Endothelial cell of hepatic sinusoid (primary cell): Measurements from ENCODE around the gene C2orf81.
"Not testable (repeated sequence)": the region's sequence is repeated elsewhere in the genome, so short reads cannot be mapped to it uniquely, and the experiment has no call there.

Experiments
- in situ Hi-C: cut with HindIII; loops from 2 replicates; pipeline ENCODE4 v1.10.0; 2017; ENCODE audit warnings: low sequenced_read_pairs

C2orf81 gene

GRCh38 chr2:74421221-74421870 lies at the start of gene C2orf81, which contains the start of gene WDR54:
C2orf81 (minus strand) TSS chr2:74421619; CDS start chr2:74421560, 59 bp downstream.
WDR54 (plus strand) TSS chr2:74421730; CDS start chr2:74422154, 424 bp downstream.
- in situ Hi-C loops: no loop called here

GRCh38 chr2:74470742-74471141 lies 49.3 kb upstream of the C2orf81 start:
- in situ Hi-C loops: not testable (repeated sequence)

- in situ Hi-C loops: no loop called here
Observed at GRCh38 chr2:74464406-74464805, 43.0 kb upstream of the C2orf81 start.

GRCh38 chr2:74462786-74463105 lies 41.3 kb upstream of the C2orf81 start:
- in situ Hi-C loops: no loop called here

DNA sequence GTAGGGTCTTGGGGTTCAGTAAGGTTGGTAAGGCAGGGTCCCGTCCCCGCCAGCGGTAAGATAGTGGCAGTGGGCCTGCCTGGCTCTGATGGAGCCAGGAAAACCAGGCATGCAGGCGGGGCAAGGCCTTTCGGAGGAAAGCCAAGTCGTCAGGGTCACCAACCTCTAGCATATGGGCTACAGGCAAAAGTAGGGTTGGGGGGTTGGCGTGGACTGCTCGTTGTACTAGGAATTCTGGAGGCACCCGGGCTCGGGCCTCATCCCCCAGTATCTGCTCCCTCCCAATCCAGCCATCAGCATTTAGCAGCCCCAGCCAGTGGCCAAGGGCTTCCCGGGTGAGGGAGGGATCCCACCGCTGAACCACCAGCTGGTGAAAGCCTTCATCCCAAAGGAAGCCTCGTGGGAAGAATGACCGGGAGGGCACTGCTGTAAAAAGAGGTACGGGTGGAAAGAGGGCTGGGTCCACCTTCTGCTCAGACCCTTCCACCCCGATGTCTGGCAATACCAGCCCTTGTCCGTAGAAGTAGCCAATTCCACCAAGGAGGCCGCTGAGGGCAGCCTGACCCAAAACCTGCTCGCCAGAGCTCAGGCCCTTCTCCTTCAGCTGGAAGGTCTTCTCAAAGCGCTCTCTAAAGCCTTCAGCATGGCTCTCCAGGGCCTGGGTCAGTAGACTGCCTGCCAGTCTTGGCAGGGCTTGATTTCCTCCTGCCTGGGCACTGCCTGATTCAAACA lies 40.8 kb upstream of the C2orf81 start:
- in situ Hi-C loops: no loop called here

DNA sequence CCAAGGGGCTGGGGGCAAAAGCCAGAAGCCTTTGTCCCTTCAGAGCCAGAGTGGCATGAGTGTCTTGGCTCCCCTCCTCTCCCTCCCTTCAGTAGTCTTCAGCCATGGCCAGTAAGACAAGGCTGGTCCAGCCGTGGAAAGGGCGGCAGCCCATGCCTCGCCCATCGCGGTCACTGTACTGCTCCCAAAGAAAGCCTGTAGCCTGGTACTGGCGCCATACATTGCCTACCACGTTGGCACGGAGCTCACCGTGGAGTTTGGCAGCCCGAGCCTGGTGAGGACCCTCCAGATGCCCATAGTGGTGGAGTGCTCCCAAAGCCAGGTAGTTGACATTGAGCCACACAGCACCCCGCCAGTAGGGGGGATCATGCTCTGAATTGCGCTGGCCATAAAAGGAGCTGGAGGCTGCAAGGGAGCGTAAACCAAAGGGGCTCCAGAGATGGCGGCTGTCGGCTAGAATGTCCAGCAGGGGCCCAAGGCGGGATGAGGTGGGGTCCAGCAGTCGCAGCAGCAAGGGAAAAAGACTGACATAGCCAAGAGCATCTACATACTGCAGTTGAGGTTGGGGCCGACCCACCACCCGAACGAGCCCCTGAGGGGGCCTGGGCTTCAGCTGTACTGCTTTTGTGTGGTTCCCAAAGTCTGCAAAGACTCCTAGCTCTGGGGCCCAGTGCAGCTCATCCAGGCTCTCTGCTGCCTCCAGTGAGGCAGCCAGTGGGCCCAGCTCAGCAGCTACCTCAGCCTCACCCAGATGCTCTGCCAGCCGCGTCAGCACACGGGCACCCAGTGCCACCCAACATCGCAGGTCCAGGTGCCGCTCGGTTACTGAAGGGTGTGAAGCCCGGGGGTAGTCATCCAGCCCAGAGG lies 40.0 kb upstream of the C2orf81 start:
- in situ Hi-C loops: no loop called here

- in situ Hi-C loops: not testable (repeated sequence)
Observed at GRCh38 chr2:74460187-74460586, 38.8 kb upstream of the C2orf81 start.

DNA sequence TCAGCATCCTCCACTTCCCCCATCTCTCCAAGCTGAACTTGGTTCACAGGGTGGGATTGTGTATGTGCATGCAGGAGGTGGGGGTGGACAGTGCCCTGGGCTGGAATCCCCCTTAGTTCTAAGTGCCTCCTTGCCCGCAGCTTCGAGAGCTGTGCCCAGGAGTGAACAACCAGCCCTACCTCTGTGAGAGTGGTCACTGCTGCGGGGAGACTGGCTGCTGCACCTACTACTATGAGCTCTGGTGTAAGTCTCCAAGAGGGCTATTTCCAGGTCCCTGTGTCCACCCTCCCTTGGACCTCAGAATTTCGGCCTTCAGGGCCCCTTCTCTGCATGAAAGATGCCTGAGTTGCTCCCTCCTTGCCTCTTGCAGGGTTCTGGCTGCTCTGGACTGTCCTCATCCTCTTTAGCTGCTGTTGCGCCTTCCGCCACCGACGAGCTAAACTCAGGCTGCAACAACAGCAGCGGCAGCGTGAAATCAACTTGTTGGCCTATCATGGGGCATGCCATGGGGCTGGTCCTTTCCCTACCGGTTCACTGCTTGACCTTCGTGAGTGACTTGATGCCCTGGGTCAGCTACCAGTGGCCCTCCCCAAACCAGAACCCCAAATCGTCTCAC lies 38.2 kb upstream of the C2orf81 start:
- in situ Hi-C loops: not testable (repeated sequence)

DNA sequence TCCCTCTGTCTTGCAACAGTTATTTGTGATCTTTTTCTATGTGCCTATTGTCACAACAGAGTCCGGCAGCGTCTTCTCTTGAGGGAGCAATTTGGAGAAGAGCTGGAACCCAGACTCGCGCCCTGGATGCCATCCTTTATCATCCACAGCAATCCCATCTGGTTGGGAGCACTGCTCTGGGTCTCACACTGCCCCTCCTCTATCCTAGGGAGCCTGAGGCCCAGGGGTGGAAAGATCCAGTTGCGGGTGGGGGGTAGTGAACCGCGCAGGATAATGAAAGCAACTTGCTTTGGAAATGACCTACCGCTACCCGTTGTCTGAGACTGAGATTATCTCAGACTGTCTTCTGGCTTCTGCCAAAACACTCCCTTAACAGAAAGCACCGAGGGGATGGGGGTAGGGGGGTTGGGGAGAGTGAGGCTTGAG lies 37.5 kb upstream of the C2orf81 start:
- in situ Hi-C loops: no loop called here

GRCh38 chr2:74458132-74458937 lies 36.9 kb upstream of the C2orf81 start, which contains the start of gene WBP1:
WBP1 (plus strand) TSS chr2:74458438; CDS start chr2:74458603, 165 bp downstream.
- in situ Hi-C loops: no loop called here

- in situ Hi-C loops: no loop called here
Observed at GRCh38 chr2:74457549-74458131, 36.2 kb upstream of the C2orf81 start.

DNA sequence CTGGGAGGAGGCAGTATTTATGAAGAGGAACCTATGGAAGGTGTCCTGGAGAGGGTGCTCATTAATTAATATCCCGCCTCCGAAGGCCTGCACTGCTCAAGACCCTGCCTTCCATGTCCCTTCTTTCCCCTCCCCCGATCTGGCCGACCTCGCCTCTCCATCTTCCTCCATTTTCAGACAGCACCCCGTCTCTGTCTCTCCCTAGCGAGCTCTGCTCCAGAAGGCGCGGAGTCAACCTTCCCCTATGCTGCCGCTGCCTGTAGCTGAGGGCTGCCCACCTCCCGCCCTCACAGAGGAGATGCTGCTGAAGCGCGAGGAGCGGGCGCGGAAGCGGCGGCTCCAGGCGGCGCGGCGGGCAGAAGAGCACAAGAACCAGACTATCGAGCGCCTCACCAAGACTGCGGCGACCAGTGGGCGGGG lies 35.7 kb upstream of the C2orf81 start:
- in situ Hi-C loops: no loop called here

GRCh38 chr2:74454654-74455511 lies 33.5 kb upstream of the C2orf81 start, which contains the start of gene INO80B:
INO80B (plus strand) TSS chr2:74455087; CDS start chr2:74455117, 30 bp downstream.
- in situ Hi-C loops: no loop called here

DNA sequence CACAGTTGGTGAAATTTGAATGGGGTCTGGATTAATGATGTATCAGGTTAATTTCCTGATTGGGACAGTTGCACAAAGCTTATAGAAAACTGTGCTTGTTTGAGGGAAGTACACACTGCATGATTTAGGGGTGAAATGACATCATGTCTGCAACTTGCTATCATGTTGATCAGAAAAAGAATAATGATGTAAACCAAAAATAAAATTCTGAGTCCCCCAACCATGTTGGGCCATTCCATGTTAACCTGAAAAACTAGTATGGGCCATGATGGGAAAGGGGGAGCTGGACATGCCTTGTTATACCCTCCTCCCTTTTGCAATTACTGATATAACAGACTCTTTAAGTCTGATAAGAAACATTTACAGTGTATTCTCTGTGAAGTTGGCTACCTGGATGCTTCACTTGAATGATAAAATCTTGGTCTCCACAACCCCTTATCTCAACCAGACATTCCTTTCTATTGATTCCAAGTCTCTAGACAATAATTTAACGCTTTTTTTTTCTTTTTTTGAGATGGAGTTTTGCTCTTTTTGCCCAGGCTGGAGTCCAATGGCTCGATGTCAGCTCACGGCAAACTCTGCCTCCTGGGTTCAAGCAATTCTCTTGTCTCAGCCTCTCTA lies 29.3 kb upstream of the C2orf81 start:
- in situ Hi-C loops: no loop called here

DNA sequence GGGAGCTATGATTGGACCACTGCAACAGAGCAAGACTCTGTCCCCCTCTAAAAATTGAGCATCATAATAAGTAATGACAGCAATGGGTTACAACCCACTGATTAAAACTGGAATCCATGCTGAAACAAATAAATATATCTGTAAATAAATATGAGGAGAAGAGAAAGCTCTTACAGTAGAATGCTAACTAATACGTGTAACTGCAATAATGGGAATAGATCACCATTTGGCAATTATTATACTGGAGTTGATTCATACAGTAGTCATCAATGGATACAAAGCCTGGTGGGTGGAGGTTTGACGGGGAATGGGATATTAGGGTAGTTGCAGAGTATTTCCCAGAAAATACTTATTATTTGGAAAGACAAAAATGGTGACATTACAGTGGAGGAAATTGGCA lies 27.4 kb upstream of the C2orf81 start:
- in situ Hi-C loops: no loop called here

DNA sequence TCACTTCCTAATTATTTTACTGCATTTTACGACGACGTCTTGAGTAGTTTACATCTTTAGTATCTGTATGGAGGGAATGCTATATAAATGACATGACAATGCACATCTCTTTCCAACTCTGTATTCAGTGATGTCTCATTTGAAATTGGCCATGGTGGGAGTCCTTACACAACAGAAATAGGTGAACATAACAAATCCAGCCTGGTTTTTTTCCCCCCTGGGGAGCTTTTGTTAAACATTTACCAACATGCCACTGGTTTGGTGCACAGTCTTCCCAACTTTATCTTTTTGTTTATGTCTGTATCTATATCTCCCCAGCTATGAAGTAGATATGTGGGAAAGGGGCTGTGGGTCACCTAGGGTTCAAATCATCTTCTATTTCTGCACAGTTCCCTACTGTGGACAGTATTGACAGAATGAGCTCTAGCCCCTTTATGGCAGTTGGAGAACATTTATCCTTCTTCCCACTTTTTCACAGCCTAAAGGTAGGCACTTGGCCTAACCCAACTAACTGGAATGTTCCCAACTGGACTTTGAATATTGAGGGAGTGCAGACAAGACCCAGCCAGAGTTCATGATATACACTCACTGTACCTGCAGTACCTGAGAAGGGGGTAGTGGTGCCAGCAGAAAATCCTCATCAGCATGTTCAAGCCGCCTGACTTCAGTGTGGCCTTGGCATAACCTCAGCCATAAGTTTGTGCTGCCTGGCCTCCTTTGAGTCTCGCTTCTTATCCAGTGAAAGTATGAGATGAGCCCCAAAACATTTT lies 26.0 kb upstream of the C2orf81 start:
- in situ Hi-C loops: no loop called here

DNA sequence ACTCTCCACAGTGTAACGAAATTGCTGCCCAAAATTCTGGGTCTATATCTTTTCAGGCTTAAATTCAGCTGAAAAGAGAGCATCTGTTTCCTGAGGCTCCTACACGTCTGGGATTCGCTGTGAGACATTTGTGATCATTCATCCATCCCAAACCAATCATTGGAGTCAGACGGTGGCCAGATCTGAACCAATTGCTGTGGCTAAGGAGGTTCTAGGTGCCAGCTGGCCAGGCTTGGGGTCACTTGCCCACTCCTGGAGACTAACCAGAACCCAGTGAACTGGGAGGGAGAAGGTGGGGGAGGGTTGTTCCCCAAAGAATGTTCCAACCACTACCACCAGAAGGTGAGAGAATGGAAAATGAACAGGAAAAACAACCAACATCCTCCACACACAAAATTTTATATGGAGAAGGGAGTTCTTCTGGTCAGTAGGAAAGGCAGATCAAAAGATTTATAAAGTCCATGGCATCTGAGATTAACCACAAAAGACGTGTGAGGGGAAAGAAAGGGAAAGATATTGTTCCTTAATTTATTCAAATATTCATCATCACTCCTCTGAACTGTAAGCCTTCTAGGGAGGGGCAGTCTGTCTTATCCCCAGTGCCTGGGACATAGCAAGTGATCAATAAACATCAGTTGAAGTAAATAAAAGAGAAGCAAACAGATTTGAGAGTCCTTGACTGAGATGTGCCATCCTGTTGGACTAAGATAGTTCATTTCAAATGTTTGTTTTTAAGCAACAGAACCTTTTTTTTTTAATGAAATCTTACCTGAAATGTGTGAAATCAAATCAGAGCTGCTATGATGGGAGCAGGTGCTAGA lies 23.3 kb upstream of the C2orf81 start:
- in situ Hi-C loops: no loop called here
